UCSD-AML1 (cell line): ENCODE measurements around the gene RIC8B.

Experiments used
- DNase-seq: peaks from one replicate; lab custom pipeline; 2025; ENCODE audit not compliant: unreplicated experiment; lab: John Stamatoyannopoulos, UW

Gene RIC8B

GRCh38 chr12:106866426-106867080 is 92.1 kb downstream of the RIC8B start:
- no peak for DNase-seq

DNA sequence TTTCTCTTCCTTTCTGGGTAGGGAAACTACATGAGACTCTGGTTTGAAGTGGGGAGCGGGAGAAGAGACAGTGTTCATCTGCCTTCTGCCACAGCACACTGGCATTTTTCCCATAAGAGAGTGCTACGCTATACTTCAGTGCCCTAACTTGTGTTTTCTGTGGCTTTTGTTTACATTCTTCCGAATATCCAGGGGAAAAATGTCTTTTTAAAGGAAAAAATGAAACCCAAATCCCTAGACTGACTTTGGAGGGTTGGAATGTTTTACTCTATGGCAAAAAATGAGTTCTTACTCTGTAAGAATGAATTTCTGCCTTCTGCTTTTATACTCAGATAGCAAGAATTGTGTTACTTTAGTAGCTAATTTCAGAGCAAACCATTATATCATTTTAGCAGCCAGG is 93.2 kb downstream of the RIC8B start:
- no peak for DNase-seq

- DNase-seq, result no peak
These were observed 94.7 kb downstream of the RIC8B start for GRCh38 chr12:106868982-106869700.

GRCh38 chr12:106870116-106870515 is 95.6 kb downstream of the RIC8B start:
- DNase-seq, result no peak

- no peak for DNase-seq
These were observed 97.0 kb downstream of the RIC8B start for GRCh38 chr12:106871477-106871876.

- DNase-seq, result no peak
These were observed 99.5 kb downstream of the RIC8B start for GRCh38 chr12:106873983-106874382.

GRCh38 chr12:106878804-106879203 is 104.3 kb downstream of the RIC8B start:
- no peak for DNase-seq

DNA sequence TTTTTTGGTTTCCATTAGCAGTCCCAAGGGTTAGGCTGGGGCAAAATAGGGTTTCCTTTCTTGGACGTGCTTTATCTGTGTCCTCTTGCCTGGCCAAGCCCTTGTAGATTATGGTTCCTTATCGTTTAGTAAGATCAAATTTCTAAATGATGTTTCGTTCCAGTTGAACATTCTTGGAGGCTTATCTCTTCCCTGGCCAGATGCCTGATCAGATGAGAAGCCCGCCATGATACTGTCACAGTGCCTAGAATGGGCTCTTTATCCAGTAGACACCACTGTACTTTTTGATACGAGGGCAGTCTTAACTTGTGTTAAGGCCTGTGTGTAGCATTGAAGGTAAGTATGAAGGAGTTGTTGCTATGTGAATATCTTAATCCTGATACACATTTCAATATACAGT is 105.1 kb downstream of the RIC8B start:
- no peak for DNase-seq

DNA sequence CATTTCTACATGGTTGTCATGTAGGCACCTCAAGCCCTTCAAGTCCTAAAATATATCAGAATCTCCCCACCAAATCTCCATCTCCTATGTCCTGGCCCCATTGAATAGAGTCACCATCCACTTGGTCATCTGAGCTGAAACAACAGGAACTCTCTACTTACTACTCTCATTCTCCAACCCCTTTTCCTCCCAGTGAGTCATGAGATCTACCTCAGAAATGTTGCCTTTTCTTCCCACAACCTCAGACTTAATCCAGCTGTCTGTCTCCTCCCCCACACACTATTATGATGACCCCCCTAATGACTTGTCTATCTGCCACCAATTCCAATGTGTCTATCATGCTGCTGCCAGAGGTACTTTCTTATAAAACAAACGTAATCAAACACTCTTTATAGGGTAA is 108.9 kb downstream of the RIC8B start:
- no peak for DNase-seq

- no peak for DNase-seq
These were observed 110.5 kb downstream of the RIC8B start for GRCh38 chr12:106885026-106885425.

GRCh38 chr12:106885541-106886249 is 111.2 kb downstream of the RIC8B start:
- no peak for DNase-seq

DNA sequence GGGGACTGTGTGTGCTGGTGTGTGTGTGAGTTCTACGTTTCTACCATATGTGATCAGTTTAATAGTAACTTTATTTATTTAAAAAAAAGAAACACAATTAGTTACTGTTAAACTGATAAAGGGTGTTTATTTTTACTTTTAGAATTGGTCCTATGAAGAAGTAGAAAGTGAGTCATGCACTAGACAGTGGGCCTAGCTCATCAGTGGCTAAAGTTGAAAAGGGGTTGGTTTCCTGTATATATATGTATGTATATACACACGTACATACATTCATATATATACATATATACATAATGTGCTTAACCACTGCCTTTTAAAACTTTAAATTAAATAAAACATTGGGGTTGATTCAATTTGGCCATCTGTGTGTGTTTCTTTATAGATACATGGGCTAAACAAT is 112.5 kb downstream of the RIC8B start:
- no peak for DNase-seq

DNA sequence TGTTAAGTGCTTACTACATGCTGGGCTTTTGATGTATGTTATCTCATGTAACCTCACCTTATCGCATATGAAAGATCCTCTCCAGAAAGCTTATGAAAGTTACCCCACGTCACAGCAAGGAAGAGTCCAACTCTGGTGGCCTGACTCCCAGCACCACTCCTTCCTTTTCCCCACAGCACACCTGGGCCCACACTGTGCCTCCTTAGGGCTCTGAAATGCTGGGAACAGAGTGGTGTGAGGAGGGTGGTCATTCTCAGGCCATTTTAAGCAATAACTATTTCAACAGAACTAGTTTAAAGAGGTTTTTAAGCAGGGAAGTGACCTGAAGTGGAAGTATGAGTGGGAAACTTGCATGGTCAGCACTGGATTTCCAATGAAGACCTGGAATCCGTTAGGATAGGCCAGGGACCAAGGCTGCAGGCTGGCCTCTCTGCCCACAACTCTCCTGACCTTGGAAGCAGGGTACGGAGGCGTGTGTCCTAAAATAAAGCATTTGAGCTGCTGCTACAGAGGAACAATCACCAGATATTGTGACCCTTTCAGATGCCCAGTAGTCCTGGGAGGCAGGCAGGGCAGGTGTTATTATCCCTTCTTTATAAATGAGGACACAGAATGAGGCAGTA is 114.0 kb downstream of the RIC8B start:
- no peak for DNase-seq

- no peak for DNase-seq
These were observed 114.8 kb downstream of the RIC8B start for GRCh38 chr12:106889326-106889725.

DNA sequence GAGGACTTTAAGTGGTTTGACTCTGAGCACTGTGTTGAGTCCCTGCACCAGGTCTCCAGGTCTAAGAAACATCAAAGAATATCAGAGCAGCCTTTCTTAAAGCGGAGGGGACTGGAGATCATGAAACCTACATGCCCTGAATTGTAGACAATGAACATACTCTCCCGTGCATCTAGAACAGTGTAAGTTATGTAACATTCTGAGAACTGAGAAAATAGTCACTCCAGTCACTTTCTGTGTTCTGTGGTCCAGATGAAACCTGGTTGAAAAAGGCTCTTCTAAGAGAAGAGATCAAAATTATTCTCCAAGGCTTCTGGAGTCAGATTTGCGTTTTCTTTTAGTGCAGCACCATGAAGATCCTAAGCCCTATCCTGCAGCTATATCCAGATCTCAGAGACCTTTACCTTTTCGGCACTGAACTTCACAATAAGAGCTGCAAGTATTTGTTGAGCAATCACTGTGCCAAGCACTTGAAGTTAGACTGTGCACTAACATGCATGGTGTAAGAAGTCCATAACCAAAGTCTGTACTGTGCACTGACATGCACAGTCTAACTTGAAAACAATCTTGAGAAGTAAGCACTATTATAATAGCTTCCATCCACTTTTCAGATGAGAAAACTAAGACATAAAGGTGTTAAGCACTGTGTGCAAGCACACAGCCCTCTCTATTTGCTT is 115.6 kb downstream of the RIC8B start:
- no peak for DNase-seq

DNA sequence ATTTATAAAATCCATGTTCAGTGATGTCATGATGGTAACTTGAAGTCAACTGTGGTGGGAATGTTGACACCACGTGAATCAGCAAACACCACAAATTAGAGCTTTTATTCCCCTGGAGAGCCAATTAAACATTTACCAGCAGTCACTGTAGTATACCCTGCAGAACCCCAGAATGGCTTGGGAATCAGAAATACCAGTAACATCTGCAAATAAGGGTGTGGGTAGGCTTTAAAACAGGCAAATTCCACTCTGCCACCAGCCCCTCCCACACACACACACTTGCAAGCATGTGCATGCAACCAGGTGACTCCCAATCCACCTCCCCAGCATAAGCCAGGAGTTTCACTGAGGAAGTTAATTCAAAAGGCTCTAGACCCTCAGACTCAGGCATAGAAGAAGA is 117.6 kb downstream of the RIC8B start:
- no peak for DNase-seq

- no peak for DNase-seq
These were observed 119.0 kb downstream of the RIC8B start for GRCh38 chr12:106893451-106893850.

- no peak for DNase-seq
These were observed 120.3 kb downstream of the RIC8B start for GRCh38 chr12:106894774-106895173.

GRCh38 chr12:106896603-106897002 is 122.1 kb downstream of the RIC8B start:
- no peak for DNase-seq

- no peak for DNase-seq
These were observed 122.6 kb downstream of the RIC8B start for GRCh38 chr12:106897082-106897481.
